Loucy (cell line): ENCODE results near the gene BTNL3.

Experiments
- CTCF ChIP-seq: fragments of 200-600 bp; sonication (generic); conservative IDR thresholded peaks from 2 replicates; pipeline ENCODE4 v1.5.1; 2014; ENCODE audit warnings: mild to moderate bottlenecking, antibody characterized with exemption, low read length
- EZH2phosphoT487 ChIP-seq: fragments of 200-600 bp; IDR thresholded peaks from 2 replicates; pipeline ENCODE4 v1.6.1; 2018; ENCODE audit warnings: antibody characterized with exemption, mild to moderate bottlenecking, moderate library complexity, borderline replicate concordance

GRCh38 chr5:181053488-181054121 lies 65.0 kb downstream of the BTNL3 start:
- TF ChIP-seq CTCF (no peak), EZH2phosphoT487 (no peak)
